Neural crest cell (in vitro differentiated cells): ENCODE data around the gene ESRP2. TPM values are rescaled to one million over a fixed set of nuclear protein-coding genes. Genes with fewer than 3 reads are reported as not detected.
A peak's percentile ranks its signal among the peaks of the same experiment; 100 is the strongest.

Experiments used
- DNase-seq: peaks from one replicate; pipeline ENCODE4 v3.0.0; 2021; ENCODE audit warnings: low read depth, mixed read lengths, low spot score
- H3K27ac Mint-ChIP-seq: one replicate; pipeline ENCODE4 v1.8.0; 2021; ENCODE audit warnings: mild to moderate bottlenecking, mixed read lengths; ENCODE audit not compliant: unreplicated experiment
- H3K27me3 Mint-ChIP-seq: 2 replicates; pipeline ENCODE4 v1.8.0; 2021; ENCODE audit warnings: low read depth, mild to moderate bottlenecking, mixed read lengths
- H3K36me3 Mint-ChIP-seq: 2 replicates; pipeline ENCODE4 v1.8.0; 2021; ENCODE audit warnings: low read depth, mild to moderate bottlenecking, mixed read lengths
- H3K4me1 Mint-ChIP-seq: 2 replicates; pipeline ENCODE4 v1.8.0; 2021; ENCODE audit warnings: mixed read lengths
- H3K4me3 Mint-ChIP-seq: one replicate; pipeline ENCODE4 v1.8.0; 2021; ENCODE audit warnings: mild to moderate bottlenecking, mixed read lengths
- H3K9me3 Mint-ChIP-seq: 2 replicates; pipeline ENCODE4 v1.8.0; 2021; ENCODE audit warnings: mixed read lengths
- CTCF ChIP-seq: fragments of 200-600 bp; sonication (generic); conservative IDR thresholded peaks from 2 replicates; pipeline ENCODE4 v1.5.0; 2021; ENCODE audit warnings: antibody characterized with exemption, mild to moderate bottlenecking
- total RNA-seq: library from RNA; stranded (reverse); gene quantifications from 2 replicates; pipeline ENCODE4 v1.2.1, GENCODE V29; 2021

ESRP2 gene
- total RNA-seq, 1 donor from 2014 or later = 0.23 TPM

GRCh38 chr16:68269793-68270192, 33.9 kb upstream of the ESRP2 start:
- H3K4me1 Mint-ChIP-seq = peaks cover 17% of the 10 kb centered on the region
- no peak for TF ChIP-seq CTCF
- no peaks in the 10 kb centered on the region for H3K27me3 Mint-ChIP-seq
- H3K36me3 Mint-ChIP-seq = no peaks in the 10 kb centered on the region
- H3K4me3 Mint-ChIP-seq = no peak overlapping the region
- no peaks in the 10 kb centered on the region for H3K9me3 Mint-ChIP-seq
- no peak for DNase-seq
- H3K27ac Mint-ChIP-seq = no peak overlapping the region

- no peak overlapping the region for H3K27ac Mint-ChIP-seq
These were observed 31.9 kb upstream of the ESRP2 start for GRCh38 chr16:68267612-68268405.

GRCh38 chr16:68265078-68265920, 29.4 kb upstream of the ESRP2 start:
- DNase-seq = no peak

More at GRCh38 chr16:68267612-68268405, 31.9 kb upstream of the ESRP2 start:
- Mint-ChIP-seq H3K27me3 (no peaks in the 10 kb centered on the region), H3K36me3 (no peaks in the 10 kb centered on the region), H3K4me3 (peak overlapping the region; percentile 41), H3K9me3 (no peaks in the 10 kb centered on the region), H3K4me1 (peaks cover 26% of the 10 kb centered on the region)
- no peak for DNase-seq
- TF ChIP-seq CTCF = no peak

GRCh38 chr16:68264128-68265077, 28.5 kb upstream of the ESRP2 start, which contains the start of gene SLC7A6:
TSS of gene SLC7A6 (plus strand) at chr16:68264526. CDS start at chr16:68274727, 10,201 bp downstream.
- Mint-ChIP-seq H3K27me3 (no peaks in the 10 kb centered on the region), H3K4me3 (peak within 1 kb of the TSS; percentile 92), H3K9me3 (no peaks in the 10 kb centered on the region), H3K27ac (peak within 1 kb of the TSS; percentile 92), H3K4me1 (peaks cover 26% of the 10 kb centered on the region), H3K36me3 (no peaks in the 10 kb centered on the region)
- TF ChIP-seq CTCF = peak; percentile 81
- peak; percentile 58 for DNase-seq

More at GRCh38 chr16:68265078-68265920, 29.4 kb upstream of the ESRP2 start:
- Mint-ChIP-seq H3K27ac (peak overlapping the region; percentile 84), H3K4me3 (peak overlapping the region; percentile 90), H3K9me3 (no peaks in the 10 kb centered on the region), H3K4me1 (peaks cover 26% of the 10 kb centered on the region), H3K27me3 (no peaks in the 10 kb centered on the region), H3K36me3 (no peaks in the 10 kb centered on the region)
- no peak for TF ChIP-seq CTCF
